ENCODE data around the gene ADAMTSL2. TPM values are rescaled to one million over a fixed set of nuclear protein-coding genes. Genes with fewer than 3 reads are reported as not detected.

ADAMTSL2 gene
- total and polyA plus RNA-seq, 7 experiments from 2014 or later, result 0.16 to 2.7 (median 0.71) TPM; not detected in 1

GRCh38 chr9:133568186-133568585 lies 33.7 kb downstream of the ADAMTSL2 start:
- Mint-ChIP-seq H3K27me3 (peaks cover 0 to 3% (median 0%) of the 10 kb centered on the region in 5 donors), H3K4me1 (peaks cover 0 to 5% (median 4%) of the 10 kb centered on the region in 7 donors), H3K9me3 (no peaks in the 10 kb centered on the region), H3K4me3 (no peak overlapping the region), H3K36me3 (no peaks in the 10 kb centered on the region), H3K27ac (no peak overlapping the region)
- ATAC-seq, result no peak
- POLR2A ChIA-PET, result no interaction called here
- H3K4me1 ChIP-seq (ENCODE audit: control insufficient read depth in 2 of 2, insufficient read depth in 2 of 2, low read length in 2 of 2), result peaks cover 0 to 3% of the 10 kb centered on the region in 2 donors
- H3K36me3 ChIP-seq (ENCODE audit: control insufficient read depth in 2 of 3, insufficient read depth in 3 of 3, low read length in 3 of 3), result no peaks in the 10 kb centered on the region
- intact Hi-C loops (cut with micrococcal nuclease), result no loop called here
- CTCF ChIA-PET, result no interaction called here
- H3K27ac ChIP-seq (ENCODE audit: low read depth, low read length), result no peak overlapping the region
- no peak overlapping the region for H3K4me3 ChIP-seq (ENCODE audit: low read length)
- H3K27me3 ChIP-seq (ENCODE audit: control insufficient read depth in 2 of 2, insufficient read depth in 2 of 2, low read length in 2 of 2), result no peaks in the 10 kb centered on the region
- H3K9me3 ChIP-seq (ENCODE audit: control insufficient read depth in 2 of 3, low read length in 3 of 3), result no peaks in the 10 kb centered on the region
- no peak for DNase-seq

GRCh38 chr9:133569121-133569785 lies 34.7 kb downstream of the ADAMTSL2 start:
- no peaks in the 10 kb centered on the region for H3K9me3 Mint-ChIP-seq
- no peak overlapping the region for H3K4me3 Mint-ChIP-seq
- DNase-seq (no peak), ATAC-seq (no peak)
- ChIA-PET POLR2A (interaction anchor here (0.7 kb wide), 1 partner anchor 1156 kb away, joined by 3 read pairs; no protein-coding TSS in a partner anchor), CTCF (no interaction called here)
- H3K36me3 Mint-ChIP-seq, result no peaks in the 10 kb centered on the region
- peak overlapping the region in 1 of 9 donors; percentile 65 for H3K27ac Mint-ChIP-seq
- H3K4me1 Mint-ChIP-seq, result no peaks in the 10 kb centered on the region
- intact Hi-C loops (cut with micrococcal nuclease), result no loop called here
- H3K36me3 ChIP-seq (ENCODE audit: control insufficient read depth in 2 of 3, insufficient read depth in 3 of 3, low read length in 3 of 3), result no peaks in the 10 kb centered on the region
- H3K27ac ChIP-seq (ENCODE audit: low read depth, low read length), result no peak overlapping the region
- H3K9me3 ChIP-seq (ENCODE audit: control insufficient read depth in 2 of 3, low read length in 3 of 3), result no peaks in the 10 kb centered on the region
- H3K27me3 ChIP-seq (ENCODE audit: control insufficient read depth in 2 of 2, insufficient read depth in 2 of 2, low read length in 2 of 2), result no peaks in the 10 kb centered on the region
- no peaks in the 10 kb centered on the region for H3K27me3 Mint-ChIP-seq
- H3K4me1 ChIP-seq (ENCODE audit: control insufficient read depth in 2 of 2, insufficient read depth in 2 of 2, low read length in 2 of 2), result no peaks in the 10 kb centered on the region
- H3K4me3 ChIP-seq (ENCODE audit: low read length), result no peak overlapping the region

- no peak for DNase-seq
- no peak for ATAC-seq
- Mint-ChIP-seq H3K4me1 (no peaks in the 10 kb centered on the region), H3K4me3 (no peak overlapping the region), H3K36me3 (no peaks in the 10 kb centered on the region), H3K27ac (no peak overlapping the region), H3K27me3 (no peaks in the 10 kb centered on the region), H3K9me3 (no peaks in the 10 kb centered on the region)
- no peaks in the 10 kb centered on the region for H3K27me3 ChIP-seq (ENCODE audit: control insufficient read depth in 2 of 2, insufficient read depth in 2 of 2, low read length in 2 of 2)
- H3K4me1 ChIP-seq (ENCODE audit: control insufficient read depth in 2 of 2, insufficient read depth in 2 of 2, low read length in 2 of 2), result no peaks in the 10 kb centered on the region
- H3K27ac ChIP-seq (ENCODE audit: low read depth, low read length), result no peak overlapping the region
- no peaks in the 10 kb centered on the region for H3K36me3 ChIP-seq (ENCODE audit: control insufficient read depth in 2 of 3, insufficient read depth in 3 of 3, low read length in 3 of 3)
- ChIA-PET POLR2A (no interaction called here), CTCF (interaction anchor here (0.6 kb wide), 1 partner anchor 12 kb away, joined by 3 read pairs; no protein-coding TSS in a partner anchor)
- intact Hi-C loops (cut with micrococcal nuclease), result no loop called here
- no peaks in the 10 kb centered on the region for H3K9me3 ChIP-seq (ENCODE audit: control insufficient read depth in 2 of 3, low read length in 3 of 3)
- no peak overlapping the region for H3K4me3 ChIP-seq (ENCODE audit: low read length)
These were observed 35.6 kb downstream of the ADAMTSL2 start for GRCh38 chr9:133569891-133570690.

- no peaks in the 10 kb centered on the region for H3K9me3 ChIP-seq (ENCODE audit: control insufficient read depth in 2 of 3, low read length in 3 of 3)
- H3K27ac ChIP-seq (ENCODE audit: low read depth, low read length), result no peak overlapping the region
- no peaks in the 10 kb centered on the region for H3K4me1 ChIP-seq (ENCODE audit: control insufficient read depth in 2 of 2, insufficient read depth in 2 of 2, low read length in 2 of 2)
- intact Hi-C loops (cut with micrococcal nuclease), result no loop called here
- Mint-ChIP-seq H3K4me3 (no peak overlapping the region), H3K9me3 (no peaks in the 10 kb centered on the region), H3K4me1 (no peaks in the 10 kb centered on the region), H3K36me3 (no peaks in the 10 kb centered on the region), H3K27ac (no peak overlapping the region), H3K27me3 (peaks cover 0 to 4% (median 0%) of the 10 kb centered on the region in 5 donors)
- POLR2A ChIA-PET, result no interaction called here
- ATAC-seq (no peak), DNase-seq (no peak)
- H3K4me3 ChIP-seq (ENCODE audit: low read length), result no peak overlapping the region
- H3K27me3 ChIP-seq (ENCODE audit: control insufficient read depth in 2 of 2, insufficient read depth in 2 of 2, low read length in 2 of 2), result no peaks in the 10 kb centered on the region
- H3K36me3 ChIP-seq (ENCODE audit: control insufficient read depth in 2 of 3, insufficient read depth in 3 of 3, low read length in 3 of 3), result no peaks in the 10 kb centered on the region
- CTCF ChIA-PET, result interaction anchor here (0.6 kb wide), 1 partner anchor 11 kb away, joined by 3 read pairs; no protein-coding TSS in a partner anchor
These were observed 36.2 kb downstream of the ADAMTSL2 start for GRCh38 chr9:133570691-133571080.

GRCh38 chr9:133571391-133571890 lies 36.9 kb downstream of the ADAMTSL2 start:
- no peak overlapping the region for H3K4me3 ChIP-seq (ENCODE audit: low read length)
- H3K36me3 Mint-ChIP-seq, result no peaks in the 10 kb centered on the region
- H3K4me1 ChIP-seq (ENCODE audit: control insufficient read depth in 2 of 2, insufficient read depth in 2 of 2, low read length in 2 of 2), result no peaks in the 10 kb centered on the region
- H3K27ac Mint-ChIP-seq, result no peak overlapping the region
- ChIA-PET CTCF (no interaction called here), POLR2A (no interaction called here)
- no peaks in the 10 kb centered on the region for H3K27me3 ChIP-seq (ENCODE audit: control insufficient read depth in 2 of 2, insufficient read depth in 2 of 2, low read length in 2 of 2)
- no peak for ATAC-seq
- peaks cover 0 to 2% (median 1%) of the 10 kb centered on the region in 7 donors for H3K4me1 Mint-ChIP-seq
- peaks cover 0 to 10% (median 1%) of the 10 kb centered on the region in 5 donors for H3K27me3 Mint-ChIP-seq
- peaks cover 0 to under 1% (median 0%) of the 10 kb centered on the region in 11 donors for H3K9me3 Mint-ChIP-seq
- intact Hi-C loops (cut with micrococcal nuclease), result no loop called here
- DNase-seq, result no peak
- H3K27ac ChIP-seq (ENCODE audit: low read depth, low read length), result no peak overlapping the region
- H3K9me3 ChIP-seq (ENCODE audit: control insufficient read depth in 2 of 3, low read length in 3 of 3), result no peaks in the 10 kb centered on the region
- no peaks in the 10 kb centered on the region for H3K36me3 ChIP-seq (ENCODE audit: control insufficient read depth in 2 of 3, insufficient read depth in 3 of 3, low read length in 3 of 3)
- H3K4me3 Mint-ChIP-seq, result no peak overlapping the region

GRCh38 chr9:133571896-133572595 lies 37.5 kb downstream of the ADAMTSL2 start:
- Mint-ChIP-seq H3K27ac (no peak overlapping the region), H3K9me3 (peaks cover 0 to 3% (median 0%) of the 10 kb centered on the region in 11 donors), H3K4me3 (no peak overlapping the region), H3K27me3 (peaks cover 0 to 16% (median 7%) of the 10 kb centered on the region in 5 donors), H3K4me1 (peaks cover 0 to 8% (median 7%) of the 10 kb centered on the region in 7 donors), H3K36me3 (no peaks in the 10 kb centered on the region)
- Histone ChIP-seq H3K4me1 (ENCODE audit: control insufficient read depth in 2 of 2, insufficient read depth in 2 of 2, low read length in 2 of 2) (no peaks in the 10 kb centered on the region), H3K27ac (ENCODE audit: low read depth, low read length) (no peak overlapping the region), H3K36me3 (ENCODE audit: control insufficient read depth in 2 of 3, insufficient read depth in 3 of 3, low read length in 3 of 3) (no peaks in the 10 kb centered on the region), H3K9me3 (ENCODE audit: control insufficient read depth in 2 of 3, low read length in 3 of 3) (no peaks in the 10 kb centered on the region), H3K4me3 (ENCODE audit: low read length) (no peak overlapping the region), H3K27me3 (ENCODE audit: control insufficient read depth in 2 of 2, insufficient read depth in 2 of 2, low read length in 2 of 2) (no peaks in the 10 kb centered on the region)
- ChIA-PET CTCF (no interaction called here), POLR2A (interaction anchor here (0.5 kb wide), 1 partner anchor 90 kb away, joined by 3 read pairs; no protein-coding TSS in a partner anchor)
- DNase-seq (no peak), ATAC-seq (no peak)
- intact Hi-C loops (cut with micrococcal nuclease), result no loop called here

Measured in naive thymus-derived CD4-positive, alpha-beta T cell (primary cell).